ENCODE data around the gene PLOD1.

GRCh38 chr1:11979851-11980675 lies 45.5 kb downstream of the PLOD1 start, which contains the start of gene MFN2:
- TF ChIP-seq POLR2A (IDR thresholded peaks at IDR 0.05) = no peak
- no peak for TF ChIP-seq CTCF (IDR thresholded peaks at IDR 0.05)
